KMS-11 (cell line): ENCODE measurements around the gene LFNG.

Experiments used
- H2AFZ ChIP-seq: fragments of 200-600 bp; sonication (generic); 2 replicates; pipeline ENCODE4 v1.6.1; 2016; ENCODE audit warnings: antibody characterized with exemption, mixed run types, low read depth
- H3K27ac ChIP-seq: fragments of 200-600 bp; sonication (generic); 2 replicates; pipeline ENCODE4 v1.6.1; 2016; ENCODE audit warnings: mild to moderate bottlenecking, mixed run types
- H3K27me3 ChIP-seq: fragments of 200-600 bp; sonication (generic); 2 replicates; pipeline ENCODE4 v1.6.1; 2017; ENCODE audit warnings: mild to moderate bottlenecking, low read depth, mixed run types, moderate library complexity; ENCODE audit not compliant: insufficient read depth
- H3K36me3 ChIP-seq: fragments of 200-600 bp; sonication (generic); 2 replicates; pipeline ENCODE4 v1.6.1; 2017; ENCODE audit warnings: mild to moderate bottlenecking, mixed run types; ENCODE audit not compliant: insufficient read depth
- H3K4me1 ChIP-seq: fragments of 200-600 bp; sonication (generic); 2 replicates; pipeline ENCODE4 v1.6.1; 2016; ENCODE audit warnings: mild to moderate bottlenecking, low read depth, mixed run types; ENCODE audit not compliant: poor library complexity, severe bottlenecking
- H3K4me2 ChIP-seq: fragments of 200-600 bp; sonication (generic); 2 replicates; pipeline ENCODE4 v1.7.0; 2016; ENCODE audit warnings: mild to moderate bottlenecking, mixed run types
- H3K4me3 ChIP-seq: fragments of 200-600 bp; sonication (generic); IDR thresholded peaks from 2 replicates; pipeline ENCODE4 v1.6.1; 2017; ENCODE audit warnings: low read depth, low read length, mixed read lengths; ENCODE audit not compliant: insufficient read depth
- H3K79me2 ChIP-seq: fragments of 200-600 bp; sonication (generic); 2 replicates; pipeline ENCODE4 v1.6.1; 2016; ENCODE audit warnings: low read depth, mixed run types; ENCODE audit not compliant: insufficient read depth
- H3K9ac ChIP-seq: fragments of 200-600 bp; sonication (generic); 2 replicates; pipeline ENCODE4 v1.6.1; 2016; ENCODE audit warnings: mild to moderate bottlenecking, mixed run types
- H4K20me1 ChIP-seq: fragments of 200-600 bp; sonication (generic); 2 replicates; pipeline ENCODE4 v1.6.1; 2016; ENCODE audit warnings: mild to moderate bottlenecking, mixed run types; ENCODE audit not compliant: insufficient read depth
- TF ChIP-seq, protein P1 (sequence below): fragments of 200-600 bp; sonication (generic); conservative IDR thresholded peaks from 2 replicates; pipeline ENCODE4 v1.6.1; 2017; ENCODE audit warnings: low read depth, mild to moderate bottlenecking, antibody characterized with exemption, low read length, moderate library complexity, mixed read lengths

The LFNG gene

DNA sequence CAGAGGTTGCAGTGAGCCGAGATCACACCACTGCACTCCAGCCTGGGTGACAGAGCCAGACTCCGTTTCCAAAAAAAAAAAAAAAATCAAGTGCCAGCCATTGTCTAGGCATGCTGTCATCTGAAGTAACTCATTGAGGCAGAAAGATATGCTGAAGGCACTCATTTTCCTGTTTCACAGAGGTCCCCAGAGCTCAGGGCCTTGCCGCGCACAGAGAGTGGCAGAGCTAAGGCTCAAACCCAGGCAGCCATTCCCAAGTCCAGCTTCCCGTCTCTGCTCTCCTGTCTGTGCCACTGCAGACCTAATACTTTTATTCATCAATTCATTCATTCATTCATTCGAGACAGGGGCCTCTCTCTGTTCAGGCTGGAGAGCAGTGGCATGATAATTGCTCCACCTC lies 46.8 kb upstream of the LFNG start:
- Histone ChIP-seq H3K36me3 (no peaks in the 10 kb centered on the region), H3K9ac (no peak overlapping the region), H3K4me3 (no peak overlapping the region), H3K27me3 (peaks cover 49% of the 10 kb centered on the region), H2AFZ (no peak overlapping the region), H3K27ac (no peak overlapping the region), H3K79me2 (no peaks in the 10 kb centered on the region), H3K4me2 (no peak overlapping the region), H4K20me1 (no peaks in the 10 kb centered on the region), H3K4me1 (peaks cover 4% of the 10 kb centered on the region)
- TF ChIP-seq, protein P1, sequence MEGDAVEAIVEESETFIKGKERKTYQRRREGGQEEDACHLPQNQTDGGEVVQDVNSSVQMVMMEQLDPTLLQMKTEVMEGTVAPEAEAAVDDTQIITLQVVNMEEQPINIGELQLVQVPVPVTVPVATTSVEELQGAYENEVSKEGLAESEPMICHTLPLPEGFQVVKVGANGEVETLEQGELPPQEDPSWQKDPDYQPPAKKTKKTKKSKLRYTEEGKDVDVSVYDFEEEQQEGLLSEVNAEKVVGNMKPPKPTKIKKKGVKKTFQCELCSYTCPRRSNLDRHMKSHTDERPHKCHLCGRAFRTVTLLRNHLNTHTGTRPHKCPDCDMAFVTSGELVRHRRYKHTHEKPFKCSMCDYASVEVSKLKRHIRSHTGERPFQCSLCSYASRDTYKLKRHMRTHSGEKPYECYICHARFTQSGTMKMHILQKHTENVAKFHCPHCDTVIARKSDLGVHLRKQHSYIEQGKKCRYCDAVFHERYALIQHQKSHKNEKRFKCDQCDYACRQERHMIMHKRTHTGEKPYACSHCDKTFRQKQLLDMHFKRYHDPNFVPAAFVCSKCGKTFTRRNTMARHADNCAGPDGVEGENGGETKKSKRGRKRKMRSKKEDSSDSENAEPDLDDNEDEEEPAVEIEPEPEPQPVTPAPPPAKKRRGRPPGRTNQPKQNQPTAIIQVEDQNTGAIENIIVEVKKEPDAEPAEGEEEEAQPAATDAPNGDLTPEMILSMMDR: no peak

DNA sequence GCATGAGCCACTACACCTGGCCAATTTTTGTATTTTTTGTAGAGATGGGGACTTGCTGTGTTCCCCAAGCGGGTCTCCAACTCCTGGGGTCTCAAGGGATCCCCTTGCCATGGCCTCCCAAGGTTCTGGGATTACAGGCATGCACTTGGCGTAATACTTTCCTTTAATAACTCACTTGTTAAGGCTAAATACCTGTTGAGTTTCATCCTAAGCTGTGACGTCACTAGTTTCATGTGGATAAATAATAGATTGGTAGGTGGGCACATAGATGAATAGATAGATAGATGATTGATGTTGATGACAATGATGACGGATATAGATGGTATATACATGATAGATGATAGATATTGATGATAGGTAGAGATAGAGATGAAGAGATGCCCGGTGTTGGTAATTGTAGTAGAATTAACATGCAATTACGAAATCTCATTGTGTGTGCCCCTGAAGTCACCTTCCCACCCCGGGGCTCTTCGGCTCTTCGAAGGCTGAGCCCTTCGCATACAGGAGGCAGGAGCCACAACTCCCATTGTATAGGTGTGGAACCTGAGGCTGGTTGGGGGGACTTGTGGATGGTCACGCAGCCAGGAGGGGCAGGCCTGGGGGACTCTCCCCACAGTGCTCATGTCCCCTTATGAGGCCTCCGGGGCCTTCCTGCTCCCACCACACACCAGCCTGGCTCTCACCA lies 45.9 kb upstream of the LFNG start:
- TF ChIP-seq, protein P1: no peak
- no peaks in the 10 kb centered on the region for H3K79me2 ChIP-seq
- no peak overlapping the region for H3K4me2 ChIP-seq
- H3K4me1 ChIP-seq: peaks cover 2% of the 10 kb centered on the region
- no peak overlapping the region for H3K9ac ChIP-seq
- H4K20me1 ChIP-seq: no peaks in the 10 kb centered on the region
- H3K27ac ChIP-seq: no peak overlapping the region
- H2AFZ ChIP-seq: no peak overlapping the region
- no peaks in the 10 kb centered on the region for H3K36me3 ChIP-seq
- peaks cover 58% of the 10 kb centered on the region for H3K27me3 ChIP-seq
- no peak overlapping the region for H3K4me3 ChIP-seq

DNA sequence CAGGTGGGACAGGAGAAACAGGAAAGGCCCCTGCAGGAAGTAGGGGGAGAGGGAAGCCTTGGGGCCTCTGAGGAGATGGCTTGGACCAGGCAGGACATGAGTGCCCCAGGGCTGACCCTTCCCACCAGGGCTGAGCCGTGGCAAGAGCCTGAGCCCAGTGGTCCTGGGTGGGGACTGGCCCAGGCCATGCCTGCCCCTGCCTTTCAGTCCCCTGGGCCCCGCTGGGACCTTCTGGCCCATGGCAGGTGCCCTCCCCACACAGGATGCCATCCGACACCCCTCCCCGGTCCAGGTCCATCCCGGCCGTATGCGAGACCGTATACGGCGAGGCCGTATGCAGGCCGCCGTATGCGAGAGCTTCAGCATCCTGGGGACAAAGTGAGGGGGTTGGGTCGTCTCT lies 45.4 kb upstream of the LFNG start:
- Histone ChIP-seq H3K36me3 (no peaks in the 10 kb centered on the region), H2AFZ (no peak overlapping the region), H3K79me2 (no peaks in the 10 kb centered on the region), H3K9ac (no peak overlapping the region), H3K4me2 (no peak overlapping the region), H4K20me1 (no peaks in the 10 kb centered on the region), H3K4me3 (no peak overlapping the region), H3K27ac (no peak overlapping the region), H3K4me1 (no peaks in the 10 kb centered on the region), H3K27me3 (peaks cover 64% of the 10 kb centered on the region)
- TF ChIP-seq, protein P1: no peak

DNA sequence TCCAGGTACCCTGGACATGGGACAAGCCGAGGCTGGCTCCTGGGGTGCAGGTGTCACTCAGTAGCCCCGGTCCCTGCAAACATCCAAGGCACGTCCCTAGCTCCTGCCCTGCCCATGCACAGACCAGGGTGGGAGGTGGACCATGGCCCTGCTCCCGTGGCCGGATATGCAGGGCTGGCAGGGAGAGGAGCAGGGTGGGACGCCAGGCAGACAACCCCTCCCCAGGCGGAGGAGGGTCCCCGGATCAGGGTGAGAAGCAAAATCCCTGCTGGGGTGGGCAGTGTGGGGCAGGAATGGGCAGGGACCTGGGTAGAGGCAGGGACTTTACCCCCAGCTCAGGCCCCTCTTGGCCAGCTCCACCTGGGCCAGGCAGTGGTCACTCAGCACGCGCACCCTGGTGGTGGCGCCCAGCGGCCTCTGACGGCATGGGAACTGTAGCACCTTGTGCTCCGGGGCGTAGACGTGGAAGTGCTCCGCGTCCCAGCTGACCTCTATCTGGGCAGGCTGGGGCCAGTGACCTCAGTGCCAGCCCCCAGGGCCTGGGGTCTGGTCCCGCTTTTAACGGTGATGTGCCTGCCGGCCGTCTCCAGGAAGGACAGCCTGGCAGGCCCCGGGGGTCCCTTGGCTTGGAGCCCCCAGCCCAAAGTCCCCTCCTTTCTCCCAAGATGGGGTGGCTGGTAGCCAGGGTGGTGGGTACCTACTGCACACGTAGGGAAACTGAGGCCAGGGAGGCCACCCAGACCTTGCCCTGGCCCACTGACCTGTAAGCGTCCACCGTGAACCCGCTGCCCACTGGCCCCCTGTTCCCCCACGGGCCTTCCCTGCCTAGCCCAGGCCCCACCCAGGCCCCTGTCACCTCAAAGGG lies 44.5 kb upstream of the LFNG start:
- H3K4me1 ChIP-seq: no peaks in the 10 kb centered on the region

More for the DNA sequence above, 44.5 kb upstream of the LFNG start:
- H3K9ac ChIP-seq: no peak overlapping the region
- H2AFZ ChIP-seq: no peak overlapping the region
- H3K4me2 ChIP-seq: no peak overlapping the region
- H3K79me2 ChIP-seq: no peaks in the 10 kb centered on the region
- H3K36me3 ChIP-seq: no peaks in the 10 kb centered on the region
- H3K27me3 ChIP-seq: peaks cover 67% of the 10 kb centered on the region
- H3K4me3 ChIP-seq: no peak overlapping the region
- TF ChIP-seq, protein P1: no peak
- no peaks in the 10 kb centered on the region for H4K20me1 ChIP-seq
- H3K27ac ChIP-seq: no peak overlapping the region
